ENCODE results near the gene CDH3. TPM values are rescaled to one million over a fixed set of nuclear protein-coding genes. Genes with fewer than 3 reads are reported as not detected.

CDH3 gene
- total RNA-seq, 4 donors from 2014 or later = 1.1 to 5.0 (median 3.2) TPM

DNA sequence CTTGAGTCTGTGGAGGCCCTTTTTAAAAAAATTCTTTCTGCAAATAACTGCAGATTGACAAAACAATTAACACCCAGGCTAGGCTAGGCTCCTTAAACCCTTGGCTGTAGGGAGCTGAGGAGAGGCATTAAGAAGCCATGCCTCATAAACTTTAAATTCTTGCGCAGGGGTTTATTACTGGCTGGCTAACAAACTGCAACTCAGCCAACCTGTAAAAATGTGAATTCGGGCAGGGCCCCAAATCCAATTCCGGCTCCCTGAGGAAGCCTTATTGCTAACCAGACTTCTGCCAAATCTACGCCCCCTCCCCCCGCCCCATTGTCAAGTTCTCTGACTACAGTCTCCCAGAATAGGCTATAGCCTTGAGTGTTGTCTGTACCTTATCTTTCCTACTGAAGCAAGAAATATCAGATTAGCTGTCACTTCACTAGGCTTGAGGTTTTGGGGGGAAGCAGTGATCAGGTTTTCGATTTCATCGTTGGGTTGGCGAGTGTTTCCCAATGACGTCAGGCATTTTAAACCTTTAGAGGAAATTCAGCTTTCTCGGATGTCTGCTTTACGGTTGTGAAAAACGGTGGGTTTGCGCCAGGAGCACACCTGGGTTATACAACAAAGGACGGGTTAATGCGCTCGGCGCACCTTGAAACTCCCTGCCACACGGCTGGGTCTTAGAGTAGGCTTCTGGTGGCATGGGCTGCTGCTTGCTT lies 2.0 kb downstream of the CDH3 start:
- Histone ChIP-seq H3K27ac (no peak overlapping the region), H3K36me3 (no peaks in the 10 kb centered on the region), H3K4me3 (replicated peaks in 1 of 3) (no peak overlapping the region), H3K9me3 (no peaks in the 10 kb centered on the region), H3K27me3 (no peaks in the 10 kb centered on the region), H3K4me1 (peaks cover 21 to 24% of the 10 kb centered on the region in 2 donors)
- no peak for DNase-seq
- intact Hi-C loops (cut with DNase I) = no loop called here
- no peak for TF ChIP-seq POLR2A (IDR thresholded peaks at IDR 0.05)
- WGBS, 2 donors = 72 to 84% methylated on average over 18 of the region's 18 CpGs

DNA sequence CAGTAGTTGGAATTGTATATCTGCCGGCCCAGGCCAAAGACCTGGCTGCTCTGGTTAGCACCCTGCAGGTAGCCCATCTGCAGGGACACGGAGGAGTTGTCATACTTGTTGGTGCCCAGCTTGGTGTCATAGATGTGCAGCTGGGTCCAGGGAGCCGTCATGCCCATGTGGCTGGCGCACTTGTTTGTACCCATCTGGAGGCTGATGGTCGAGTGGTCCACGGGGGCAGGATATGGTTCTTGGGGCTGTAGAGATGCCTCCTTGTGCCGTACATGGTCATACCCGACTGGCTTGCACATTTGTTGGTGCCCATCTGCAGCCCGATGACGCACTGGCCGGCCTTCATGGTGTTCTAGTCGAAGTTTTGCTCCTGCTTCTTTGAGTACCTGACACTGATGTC lies 6.0 kb downstream of the CDH3 start:
- WGBS, 2 donors = 89 to 96% methylated on average over 10 to 11 of the region's 12 CpGs
- intact Hi-C loops (cut with DNase I) = no loop called here
- DNase-seq = no peak
- Histone ChIP-seq H3K27me3 (no peaks in the 10 kb centered on the region), H3K36me3 (no peaks in the 10 kb centered on the region), H3K4me3 (replicated peaks in 1 of 3) (no peak overlapping the region), H3K27ac (no peak overlapping the region), H3K9me3 (no peaks in the 10 kb centered on the region), H3K4me1 (peaks cover under 1 to 2% of the 10 kb centered on the region in 2 donors)
- TF ChIP-seq POLR2A (IDR thresholded peaks at IDR 0.05) = no peak
- no peak for TF ChIP-seq CTCF (IDR thresholded peaks at IDR 0.05)

DNA sequence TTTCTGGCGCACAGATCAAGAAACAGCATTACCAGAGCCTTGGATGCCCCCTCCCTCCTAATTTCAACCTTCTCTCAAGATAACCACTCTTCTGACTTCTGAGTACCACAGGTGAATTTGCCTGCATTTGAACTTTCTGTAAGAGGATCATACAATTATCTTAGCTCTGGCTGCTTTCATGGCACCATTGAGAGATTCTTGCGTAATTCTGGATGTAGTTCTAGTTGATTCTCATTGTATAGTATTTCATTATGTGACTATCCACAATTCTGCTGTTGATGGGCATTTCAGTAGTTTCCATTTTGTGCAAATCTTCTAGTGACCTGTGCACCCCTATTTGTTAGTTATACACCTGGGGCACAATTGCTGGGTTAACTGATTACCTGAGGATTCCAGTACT lies 7.5 kb downstream of the CDH3 start:
- no peak for TF ChIP-seq POLR2A (IDR thresholded peaks at IDR 0.05)
- TF ChIP-seq CTCF (IDR thresholded peaks at IDR 0.05) = no peak
- Histone ChIP-seq H3K36me3 (no peaks in the 10 kb centered on the region), H3K27me3 (no peaks in the 10 kb centered on the region), H3K9me3 (no peaks in the 10 kb centered on the region), H3K4me1 (no peaks in the 10 kb centered on the region), H3K4me3 (replicated peaks in 1 of 3) (no peak overlapping the region), H3K27ac (no peak overlapping the region)
- no peak for DNase-seq
- WGBS, 2 donors = 91 to 98% methylated on average over 2 of the region's 2 CpGs
- intact Hi-C loops (cut with DNase I) = no loop called here

DNA sequence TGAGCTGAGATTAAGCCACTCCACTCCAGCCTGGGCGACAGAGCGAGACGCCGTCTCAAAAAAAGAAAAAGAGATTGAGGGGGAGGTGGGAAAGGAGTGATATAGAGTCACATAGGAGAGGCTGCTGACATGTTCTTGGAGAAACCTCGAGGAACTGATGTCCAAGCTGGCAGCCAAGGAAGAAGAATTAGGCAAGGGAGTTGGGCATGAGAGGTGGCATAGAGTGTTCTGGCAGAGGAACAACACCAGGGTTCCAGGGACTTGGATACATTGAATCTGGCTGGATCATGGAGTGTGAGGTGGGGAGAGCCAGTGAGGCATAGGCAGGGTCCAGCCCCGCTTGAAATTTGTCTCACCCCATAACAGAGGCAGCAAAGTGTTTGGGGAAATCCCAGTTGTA lies 10.7 kb downstream of the CDH3 start:
- H3K4me1 ChIP-seq = peaks cover 5 to 8% of the 10 kb centered on the region in 2 donors
- no peaks in the 10 kb centered on the region for H3K27me3 ChIP-seq
- no peak overlapping the region for H3K27ac ChIP-seq
- DNase-seq = no peak
- no peaks in the 10 kb centered on the region for H3K36me3 ChIP-seq
- TF ChIP-seq CTCF (IDR thresholded peaks at IDR 0.05) (no peak), POLR2A (IDR thresholded peaks at IDR 0.05) (no peak)
- no peaks in the 10 kb centered on the region for H3K9me3 ChIP-seq
- intact Hi-C loops (cut with DNase I) = no loop called here
- WGBS, 2 donors = 64 to 79% methylated on average over 6 of the region's 6 CpGs
- H3K4me3 ChIP-seq (replicated peaks in 1 of 3) = no peak overlapping the region

GRCh38 chr16:68656751-68657150 lies 11.6 kb downstream of the CDH3 start:
- no peak overlapping the region for H3K4me3 ChIP-seq (replicated peaks in 1 of 3)
- DNase-seq = no peak
- intact Hi-C loops (cut with DNase I) = no loop called here
- no peak for TF ChIP-seq POLR2A (IDR thresholded peaks at IDR 0.05)
- no peak for TF ChIP-seq CTCF (IDR thresholded peaks at IDR 0.05)
- H3K27me3 ChIP-seq = no peaks in the 10 kb centered on the region
- no peaks in the 10 kb centered on the region for H3K9me3 ChIP-seq
- no peaks in the 10 kb centered on the region for H3K36me3 ChIP-seq
- 55 to 70% methylated on average over 2 of the region's 2 CpGs for WGBS, 2 donors
- no peak overlapping the region for H3K27ac ChIP-seq
- H3K4me1 ChIP-seq = peaks cover 5 to 8% of the 10 kb centered on the region in 2 donors
